ENCODE data around the gene RANBP10. TPM values are rescaled to one million over a fixed set of nuclear protein-coding genes. Genes with fewer than 3 reads are reported as not detected.

The RANBP10 gene
- total and polyA plus RNA-seq, 2 of the 8 experiments (the other 6 are each of a cell fraction or from before 2014, with no cell fraction given), result 14.2 to 16.8 TPM

GRCh38 chr16:67675999-67676398, 130.4 kb downstream of the RANBP10 start:
- DNase-seq (ENCODE audit: low read depth in 1 of 2, low spot score in 2 of 2), result no peak
- FAIRE-seq, result no peak
- 91% methylated on average over 7 of the region's 7 CpGs; no CpG with 5 or more reads in 1 of the 2 experiments for WGBS, 2 experiments (ENCODE audit: extremely low coverage in 1 of 2, insufficient coverage in 1 of 2, insufficient read length in 1 of 2, insufficient replicate concordance in 2 of 2, low coverage in 1 of 2, low lambda C conversion rate in 2 of 2, missing lambda C conversion rate in 1 of 2)
- H4K5ac ChIP-seq (ENCODE audit: insufficient read length, low read depth, low read length), result no peak overlapping the region
- H3K23me2 ChIP-seq (ENCODE audit: low read depth, low read length), result no peaks in the 10 kb centered on the region
- ChIA-PET POLR2A (ENCODE audit: partially characterized antibody) (no interaction called here), CTCF (ENCODE audit: partially characterized antibody) (interaction anchor here (0.6 to 5.5 kb wide), 4 partner anchors 9 to 182 kb away, joined by 3 to 46 read pairs (median 3); partner anchors contain the start of genes C16orf86 and ENKD1)
- H3K79me1 ChIP-seq (ENCODE audit: low read depth, low read length), result no peaks in the 10 kb centered on the region; the same call in none of the 2 replicates
- H3K4ac ChIP-seq (replicated peaks; ENCODE audit: insufficient read length, low read depth, low read length), result no peak overlapping the region
- H3K36me3 ChIP-seq (ENCODE audit: control insufficient read depth in 2 of 4, insufficient read depth in 4 of 4, low read length in 3 of 4), result peaks cover 0 to 3% (median 0%) of the 10 kb centered on the region in 4 experiments; a peak in 1 of 8 replicates
- H3K27me3 ChIP-seq (replicated peaks in 1 of 4; ENCODE audit: control insufficient read depth in 3 of 4, extremely low read depth in 1 of 4, insufficient read depth in 3 of 4, low read length in 3 of 4), result no peaks in the 10 kb centered on the region
- no peak overlapping the region for H2BK120ac ChIP-seq (replicated peaks; ENCODE audit: low read depth, low read length)
- no peak overlapping the region for H4K91ac ChIP-seq (replicated peaks; ENCODE audit: insufficient read length, low read length)
- no peak overlapping the region for H4K8ac ChIP-seq (ENCODE audit: extremely low read depth, insufficient read depth, low read length)
- H3K79me2 ChIP-seq (ENCODE audit: control insufficient read depth in 1 of 2, insufficient read depth in 2 of 2, low read length in 2 of 2), result no peaks in the 10 kb centered on the region
- no peak overlapping the region for H2BK12ac ChIP-seq (ENCODE audit: low read depth, low read length)
- H3K23ac ChIP-seq (ENCODE audit: insufficient read length), result no peak overlapping the region
- H3K4me2 ChIP-seq (ENCODE audit: insufficient read depth in 1 of 2, low read depth in 2 of 2, low read length in 2 of 2), result no peak overlapping the region
- H3K27ac ChIP-seq (ENCODE audit: low read depth, low read length), result no peak overlapping the region
- H3K56ac ChIP-seq (replicated peaks; ENCODE audit: insufficient read length, low read depth, low read length), result no peak overlapping the region
- no peak overlapping the region for H3K18ac ChIP-seq (ENCODE audit: extremely low read depth, low read length)
- H3K4me1 ChIP-seq (replicated peaks in 1 of 4; ENCODE audit: control insufficient read depth in 3 of 4, insufficient read depth in 4 of 4, low read length in 3 of 4), result peaks cover 0 to 3% (median 0%) of the 10 kb centered on the region in 4 experiments; a peak in 1 of 7 replicates
- H3K4me3 ChIP-seq (ENCODE audit: extremely low read depth in 1 of 4, insufficient read depth in 2 of 4, low read depth in 3 of 4, low read length in 4 of 4), result no peak overlapping the region
- peaks cover 0 to 8% of the 10 kb centered on the region in 2 experiments for H4K20me1 ChIP-seq (replicated peaks in 1 of 2; ENCODE audit: control insufficient read depth in 1 of 2, insufficient read depth in 2 of 2, low read length in 2 of 2)
- no peak overlapping the region for H3K14ac ChIP-seq (ENCODE audit: insufficient read length)
- no peak for TF ChIP-seq HDAC2 (IDR thresholded peaks at IDR 0.05; ENCODE audit: borderline replicate concordance in 1 of 2, low read depth in 2 of 2, low read length in 2 of 2)
- TF ChIP-seq E2F6 (IDR thresholded peaks at IDR 0.05), result no peak
- TF ChIP-seq SAP30 (IDR thresholded peaks at IDR 0.05; ENCODE audit: insufficient read depth, insufficient replicate concordance, low read length), result no peak
- TF ChIP-seq EGR1 (IDR thresholded peaks at IDR 0.05; ENCODE audit: borderline replicate concordance, low read depth, low read length), result no peak
- H3K9ac ChIP-seq (replicated peaks in 1 of 4; ENCODE audit: extremely low read depth in 1 of 4, low read depth in 3 of 4, low read length in 3 of 4), result no peak overlapping the region
- no peak overlapping the region for H2BK5ac ChIP-seq (ENCODE audit: low read depth, low read length)
- H2AK5ac ChIP-seq (ENCODE audit: low read depth, low read length), result no peak overlapping the region
- no peak overlapping the region for H2BK20ac ChIP-seq (ENCODE audit: low read length)
- no peak overlapping the region for H2AFZ ChIP-seq (ENCODE audit: low read length)
- no peaks in the 10 kb centered on the region for H3K9me3 ChIP-seq (ENCODE audit: insufficient read depth in 2 of 2, low read depth in 1 of 2, low read length in 1 of 2)
- no peak overlapping the region for H2BK15ac ChIP-seq (ENCODE audit: low read length)
